Stimulated activated CD8-positive, alpha-beta memory T cell treated with anti-CD3 and anti-CD28 coated beads, Interleukin-15, amount 100 ng/mL, for 48 hours (primary cell): ENCODE results near the gene TXNRD2.

Source experiments
- DNase-seq, 2 donors: peaks; one replicate each; pipeline ENCODE4 v3.0.0-alpha.2; 2020; ENCODE audit warnings: low read depth in 2 of 2

The TXNRD2 gene

GRCh38 chr22:19979712-19980493 is 38.3 kb upstream of the TXNRD2 start:
- DNase-seq: no peak

- no peak for DNase-seq
Measured at GRCh38 chr22:19978748-19979147, 37.1 kb upstream of the TXNRD2 start.

- no peak for DNase-seq
Measured at GRCh38 chr22:19977296-19978243, 36.0 kb upstream of the TXNRD2 start.

GRCh38 chr22:19976671-19977070 is 35.1 kb upstream of the TXNRD2 start:
- no peak for DNase-seq

DNA sequence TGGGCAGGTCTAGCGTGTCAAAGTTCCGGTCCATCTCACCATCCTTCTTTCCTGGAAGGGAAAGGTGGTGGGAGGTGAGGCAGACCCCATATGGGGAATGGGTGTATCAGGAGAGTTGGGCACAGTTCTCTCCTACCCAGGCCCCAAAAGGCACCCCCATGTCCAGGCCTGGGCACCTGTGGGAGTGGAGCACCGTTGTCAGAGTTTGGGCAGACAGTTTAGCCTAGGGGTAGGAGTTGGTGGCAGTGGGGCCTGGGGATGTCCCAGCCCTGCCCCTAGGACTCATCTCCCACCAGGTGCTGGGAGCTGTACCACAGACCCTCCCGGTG is 34.1 kb upstream of the TXNRD2 start:
- no peak for DNase-seq

GRCh38 chr22:19974935-19975706 is 33.5 kb upstream of the TXNRD2 start:
- no peak for DNase-seq

GRCh38 chr22:19974268-19974861 is 32.7 kb upstream of the TXNRD2 start:
- no peak for DNase-seq

- no peak for DNase-seq
Measured at GRCh38 chr22:19973551-19974267, 32.1 kb upstream of the TXNRD2 start.

DNA sequence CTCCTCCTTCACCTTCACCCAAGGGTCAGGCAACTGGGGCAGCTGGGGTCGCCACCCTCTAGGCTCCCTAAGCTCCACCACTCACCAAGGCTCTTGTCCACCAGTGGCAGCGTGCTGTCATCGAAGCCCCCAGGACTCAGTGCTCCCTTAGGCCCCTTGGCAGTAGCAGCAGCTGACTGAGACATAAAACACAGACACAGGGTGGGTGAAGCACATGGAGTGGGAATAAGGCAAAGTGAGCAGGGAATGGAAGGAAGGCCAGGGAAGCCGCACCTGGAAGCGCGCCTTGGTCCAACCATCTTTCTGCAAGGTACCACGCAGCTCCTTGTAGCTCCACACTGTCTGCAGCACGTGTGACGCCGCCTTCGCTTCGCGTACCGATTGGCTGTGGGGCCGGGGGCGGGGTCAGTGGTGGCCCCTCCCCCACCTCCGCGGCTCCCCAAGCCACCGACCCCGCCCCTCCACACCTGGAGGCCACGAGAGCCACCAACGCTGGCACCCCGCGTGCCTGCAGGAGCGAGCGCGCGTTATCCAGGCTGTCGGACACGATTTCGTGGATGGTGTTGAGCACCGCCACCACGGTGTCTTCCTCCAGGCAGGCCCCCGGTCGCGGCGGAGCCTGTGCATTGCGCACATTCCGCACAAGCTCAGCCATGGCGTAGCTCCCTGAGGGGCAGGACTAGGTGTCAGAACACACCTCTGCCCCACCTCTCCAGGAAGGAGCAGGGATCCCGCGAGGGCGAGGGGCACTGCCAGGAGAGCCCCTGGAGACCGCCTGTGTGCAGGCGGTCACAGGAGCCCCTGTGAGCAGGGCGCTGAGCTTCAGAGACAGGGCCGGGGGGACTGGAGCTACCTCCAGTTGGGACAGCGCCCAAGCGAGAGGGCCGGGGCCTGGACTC is 31.3 kb upstream of the TXNRD2 start:
- no peak for DNase-seq

DNA sequence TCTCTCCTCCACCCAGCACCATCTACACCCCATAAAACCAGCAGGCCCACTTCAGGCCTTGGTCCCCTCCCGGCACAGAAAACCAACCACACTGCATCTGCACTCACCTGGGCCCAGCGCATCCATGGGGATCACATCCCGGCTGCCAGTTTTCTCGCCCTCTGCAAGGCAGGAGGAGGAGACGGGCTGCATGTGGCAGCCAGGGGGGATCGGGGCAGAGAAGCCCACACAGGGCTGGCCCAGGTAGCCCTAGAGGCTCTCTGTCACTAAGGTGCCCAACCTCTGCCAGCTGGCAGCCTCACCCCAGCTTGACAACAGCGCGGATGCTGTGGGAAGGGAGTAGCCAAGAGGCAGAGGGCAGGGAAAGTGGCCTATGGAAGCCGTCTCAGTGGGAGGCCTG is 30.6 kb upstream of the TXNRD2 start:
- no peak for DNase-seq

- DNase-seq: no peak
Measured at GRCh38 chr22:19971276-19972124, 29.9 kb upstream of the TXNRD2 start.

DNA sequence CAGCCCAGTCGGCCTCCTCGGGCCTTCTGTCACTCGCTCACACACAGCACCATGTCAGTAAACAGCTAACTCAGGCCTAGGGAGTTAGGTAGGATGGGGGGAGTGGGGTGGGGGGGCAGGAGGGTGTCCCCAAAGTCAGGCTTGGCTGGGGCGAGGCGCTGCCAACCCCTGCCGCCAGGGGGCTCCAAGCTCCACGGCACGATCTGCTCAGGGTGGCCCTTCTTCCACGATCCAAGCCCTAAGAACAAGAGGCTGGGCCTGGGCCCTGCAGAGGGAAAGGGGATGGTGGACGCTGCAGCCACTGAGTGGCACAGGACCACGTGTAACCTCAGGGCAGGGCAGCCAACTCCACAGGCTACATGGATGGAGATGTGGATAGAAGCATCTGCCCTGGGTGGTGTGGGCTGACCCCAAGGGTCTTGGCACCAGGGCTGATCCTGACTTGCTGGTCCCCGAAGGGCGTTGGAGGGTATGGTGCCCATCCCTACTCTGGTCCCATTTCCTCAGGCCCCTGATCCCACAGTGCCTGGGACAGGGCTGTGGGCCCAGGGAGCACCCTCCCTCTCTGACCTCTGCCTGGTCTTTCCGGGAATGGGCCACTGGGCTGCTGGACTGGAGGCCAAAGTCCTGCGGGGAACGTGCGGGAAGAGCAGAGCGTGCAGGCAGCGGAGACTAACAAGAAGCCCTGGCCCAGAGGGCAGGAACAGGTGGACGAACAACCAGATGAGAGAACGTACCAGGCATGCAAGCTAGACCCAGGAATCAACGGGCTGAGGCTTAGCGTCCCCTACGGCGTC is 29.1 kb upstream of the TXNRD2 start:
- DNase-seq: peak; percentile 57 to 64

DNA sequence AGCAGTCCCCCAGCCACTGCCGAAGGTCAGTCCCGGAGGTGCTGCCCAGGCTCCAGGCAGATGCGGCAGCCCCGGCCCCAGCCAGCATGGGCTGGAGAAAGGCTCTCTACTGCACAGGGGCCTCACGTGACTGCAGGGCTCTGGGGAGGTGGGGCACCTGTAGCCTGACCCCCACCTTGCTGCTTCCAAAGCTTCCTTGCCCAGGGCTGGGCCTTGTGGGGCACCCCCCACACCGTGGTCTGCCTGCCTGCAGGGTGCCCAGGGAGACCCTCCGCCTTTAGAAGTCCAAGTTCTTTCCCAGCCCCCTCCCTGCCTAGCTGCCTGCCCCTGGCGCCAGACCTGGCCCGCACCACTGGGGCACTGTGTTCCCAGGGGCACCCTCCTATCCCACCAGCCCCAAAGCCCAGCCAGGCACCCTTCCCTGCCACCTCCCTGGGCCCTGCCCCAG is 28.4 kb upstream of the TXNRD2 start:
- DNase-seq: no peak

GRCh38 chr22:19969141-19969928 is 27.7 kb upstream of the TXNRD2 start:
- DNase-seq: no peak

DNA sequence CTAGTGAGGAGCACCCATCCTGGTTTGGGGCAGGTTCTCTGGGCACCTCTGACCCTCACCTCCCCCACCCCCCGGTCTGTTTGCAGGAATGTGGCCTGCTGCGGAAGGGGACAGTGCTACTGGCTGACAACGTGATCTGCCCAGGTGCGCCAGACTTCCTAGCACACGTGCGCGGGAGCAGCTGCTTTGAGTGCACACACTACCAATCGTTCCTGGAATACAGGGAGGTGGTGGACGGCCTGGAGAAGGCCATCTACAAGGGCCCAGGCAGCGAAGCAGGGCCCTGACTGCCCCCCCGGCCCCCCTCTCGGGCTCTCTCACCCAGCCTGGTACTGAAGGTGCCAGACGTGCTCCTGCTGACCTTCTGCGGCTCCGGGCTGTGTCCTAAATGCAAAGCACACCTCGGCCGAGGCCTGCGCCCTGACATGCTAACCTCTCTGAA is 26.9 kb upstream of the TXNRD2 start:
- DNase-seq: no peak

- no peak for DNase-seq
Measured at GRCh38 chr22:19967850-19968449, 26.3 kb upstream of the TXNRD2 start.
